ENCODE data around the gene NUDT4B.
"Not testable (repeated sequence)": the region's sequence is repeated elsewhere in the genome, so short reads cannot be mapped to it uniquely, and the experiment has no call there.

- not testable (repeated sequence) for TF ChIP-seq GATA3, GATA2 (IDR thresholded peaks at IDR 0.05; ENCODE audit: low read depth, low read length)
These were observed at the start of gene NUDT4B for GRCh38 chr1:148748563-148749334.

Data from SH-SY5Y (cell line).